Ramos (cell line): ENCODE measurements around the gene EPS8L3.

Experiments
- in situ Hi-C: fragments of 300-500 bp; cut with MboI; formaldehyde crosslinking; loops from one replicate; pipeline ENCODE4 v1.14.3; 2022; ENCODE audit warnings: low sequenced_read_pairs; ENCODE audit not compliant: unreplicated experiment

Gene EPS8L3

DNA sequence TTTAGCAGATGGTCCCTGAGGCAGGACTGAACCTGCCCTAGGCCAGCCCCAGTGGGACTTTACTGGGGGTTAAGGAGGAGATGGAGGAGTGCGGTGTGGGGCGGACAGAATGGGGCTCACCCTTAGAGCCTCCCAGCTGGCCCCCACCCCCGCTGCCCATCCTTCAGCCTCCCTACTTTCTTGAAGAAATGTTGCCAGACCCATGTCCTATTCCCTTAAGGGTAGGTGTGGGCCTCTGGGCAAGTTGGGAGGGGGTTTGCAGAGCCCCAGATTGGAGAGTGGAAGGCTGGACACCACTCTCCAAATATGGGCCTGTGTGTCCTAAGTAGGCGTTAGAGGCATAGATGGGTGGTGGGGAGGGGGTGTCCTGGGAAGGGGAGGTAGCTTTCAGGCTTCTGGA, 19.2 kb upstream of the EPS8L3 start:
- in situ Hi-C loops, result no loop called here

- in situ Hi-C loops, result no loop called here
Observed at GRCh38 chr1:109782514-109782913, 18.8 kb upstream of the EPS8L3 start.

DNA sequence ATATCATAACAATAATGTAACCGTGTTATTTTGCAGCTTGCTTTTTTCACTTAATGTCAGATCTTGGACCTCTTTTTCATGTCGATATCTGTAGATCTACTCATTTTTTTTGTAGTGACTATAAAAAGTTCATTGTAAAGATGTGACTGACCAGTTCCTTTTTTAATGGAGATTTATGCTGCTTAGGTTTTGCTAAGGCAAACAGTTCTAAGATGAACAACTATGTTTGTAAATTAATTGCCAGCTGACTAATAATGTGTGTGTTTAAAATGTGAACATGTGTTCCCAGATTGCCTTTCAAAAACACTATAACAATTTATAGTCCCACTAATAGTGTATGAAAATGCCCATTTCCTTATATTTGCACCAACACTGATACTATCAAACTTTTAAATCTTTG, 18.1 kb upstream of the EPS8L3 start:
- in situ Hi-C loops, result no loop called here

- in situ Hi-C loops, result no loop called here
Observed at GRCh38 chr1:109780982-109781381, 17.3 kb upstream of the EPS8L3 start.

GRCh38 chr1:109777980-109778625, 14.4 kb upstream of the EPS8L3 start:
- in situ Hi-C loops, result loop anchor here (5.0 kb wide), 1 partner anchor 204 kb away; the partner anchor contains the start of gene AHCYL1

DNA sequence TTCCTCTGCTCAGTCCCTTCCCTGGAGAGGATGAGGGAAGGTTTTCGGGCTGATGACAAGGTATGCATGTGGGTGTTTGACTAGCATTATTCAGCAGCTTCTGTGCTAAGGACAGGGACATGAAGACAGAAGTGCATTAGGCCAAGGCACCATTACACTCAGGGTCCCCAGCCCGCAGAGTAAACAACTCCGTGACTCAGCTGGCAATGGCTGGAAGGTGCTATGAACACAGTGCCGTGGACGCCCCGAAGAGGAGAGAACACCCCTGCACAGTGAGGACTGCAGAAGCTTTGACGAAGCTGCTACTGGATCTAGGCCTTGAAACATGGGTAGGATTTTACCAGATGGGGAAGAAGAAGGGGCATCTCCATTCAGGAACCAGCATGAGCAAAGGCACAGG, 13.7 kb upstream of the EPS8L3 start:
- in situ Hi-C loops, result loop anchor here (5.0 kb wide), 1 partner anchor 205 kb away; the partner anchor contains the start of gene AHCYL1

- in situ Hi-C loops, result loop anchor here (5.0 kb wide), 1 partner anchor 205 kb away; the partner anchor contains the start of gene AHCYL1
Observed at GRCh38 chr1:109776911-109777310, 13.2 kb upstream of the EPS8L3 start.

DNA sequence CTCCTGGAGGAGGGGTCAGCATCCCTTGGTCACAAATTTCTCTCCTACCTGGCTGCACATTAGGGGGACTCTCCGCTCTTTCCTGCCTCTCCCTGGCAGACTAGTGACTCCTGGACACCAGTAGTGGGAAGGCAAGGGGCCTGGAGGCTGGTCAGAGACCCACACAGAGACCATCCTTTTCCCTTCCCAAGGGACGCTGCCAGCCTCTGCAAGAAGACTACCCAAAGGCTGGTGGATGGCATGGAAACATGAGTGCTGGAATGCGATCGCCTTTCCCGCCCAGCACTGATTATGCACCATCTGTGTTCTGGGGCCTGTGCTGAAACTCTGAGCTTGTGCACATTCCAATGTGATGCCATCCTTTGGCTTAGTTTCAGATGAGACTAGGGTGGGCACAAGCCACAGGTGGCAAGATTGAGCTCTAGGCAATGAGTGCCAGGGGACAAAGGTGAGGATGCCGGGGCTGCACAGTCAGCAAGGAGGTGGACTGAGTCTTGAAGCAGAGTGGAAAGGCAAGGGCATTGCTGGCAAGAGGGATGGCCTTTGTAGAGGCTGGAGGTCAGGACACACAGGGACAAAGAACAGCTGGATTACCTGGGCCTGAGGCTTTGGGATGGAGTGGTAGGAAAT, 12.6 kb upstream of the EPS8L3 start:
- in situ Hi-C loops, result loop anchor here (5.0 kb wide), 1 partner anchor 206 kb away; the partner anchor contains the start of gene AHCYL1

DNA sequence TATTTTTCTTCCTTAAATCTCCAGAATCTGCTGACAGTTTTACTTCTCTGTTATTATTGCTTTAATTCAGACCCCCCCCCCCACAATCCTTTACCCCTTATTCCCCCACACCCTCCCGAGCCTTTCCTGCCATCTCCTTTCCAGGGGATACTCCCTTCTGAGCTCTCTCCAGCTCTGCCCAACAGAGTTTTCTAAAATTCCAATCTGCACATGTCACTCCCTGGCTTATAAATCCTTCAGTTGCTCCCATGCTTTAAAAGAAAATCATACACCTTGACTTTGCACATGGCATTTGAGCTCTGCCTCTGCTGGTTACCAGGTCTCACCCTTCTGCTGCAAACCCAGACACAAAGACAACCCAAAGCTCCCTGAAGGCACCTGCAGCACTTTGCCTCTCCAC, 11.7 kb upstream of the EPS8L3 start:
- in situ Hi-C loops, result loop anchor here (5.0 kb wide), 1 partner anchor 207 kb away; the partner anchor contains the start of gene AHCYL1

GRCh38 chr1:109773900-109774485, 10.3 kb upstream of the EPS8L3 start:
- in situ Hi-C loops, result loop anchor here (5.0 kb wide), 2 partner anchors 132 to 237 kb away; partner anchors contain the start of gene GPR61

DNA sequence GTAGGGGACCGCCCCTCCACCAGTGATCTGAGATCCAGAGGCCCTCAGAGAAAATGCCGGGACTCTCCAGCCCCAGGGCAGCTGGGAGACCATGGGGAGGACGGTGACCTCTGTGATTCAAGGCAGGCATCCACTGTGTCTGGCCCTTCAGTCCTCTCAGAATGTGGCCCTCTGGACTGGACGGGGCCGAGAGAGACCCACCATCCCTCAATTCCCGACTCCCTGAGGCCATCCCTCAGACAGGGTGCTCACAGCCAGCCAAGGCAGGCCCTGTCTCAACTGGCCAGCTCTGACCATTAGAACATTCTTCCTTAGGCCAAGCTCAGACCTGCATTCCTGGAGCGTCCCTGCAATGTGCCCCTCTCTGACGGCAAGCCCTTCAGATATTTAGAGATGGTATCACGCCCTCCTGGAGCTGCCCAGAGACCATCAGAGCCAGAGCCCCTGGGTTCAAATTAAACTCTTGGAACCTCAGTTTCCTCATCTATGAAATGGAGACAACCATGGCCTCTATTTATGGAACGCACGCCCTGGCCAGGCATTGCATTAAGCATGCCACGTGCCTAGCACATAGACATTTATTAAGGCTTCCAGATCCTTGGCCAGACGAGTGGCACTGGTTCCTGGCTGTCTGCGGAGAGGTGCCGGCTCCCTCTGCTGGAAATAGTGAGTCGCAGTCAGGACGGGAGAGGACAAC, 9.6 kb upstream of the EPS8L3 start:
- in situ Hi-C loops, result loop anchor here (5.0 kb wide), 2 partner anchors 131 to 236 kb away; partner anchors contain the start of gene GPR61

DNA sequence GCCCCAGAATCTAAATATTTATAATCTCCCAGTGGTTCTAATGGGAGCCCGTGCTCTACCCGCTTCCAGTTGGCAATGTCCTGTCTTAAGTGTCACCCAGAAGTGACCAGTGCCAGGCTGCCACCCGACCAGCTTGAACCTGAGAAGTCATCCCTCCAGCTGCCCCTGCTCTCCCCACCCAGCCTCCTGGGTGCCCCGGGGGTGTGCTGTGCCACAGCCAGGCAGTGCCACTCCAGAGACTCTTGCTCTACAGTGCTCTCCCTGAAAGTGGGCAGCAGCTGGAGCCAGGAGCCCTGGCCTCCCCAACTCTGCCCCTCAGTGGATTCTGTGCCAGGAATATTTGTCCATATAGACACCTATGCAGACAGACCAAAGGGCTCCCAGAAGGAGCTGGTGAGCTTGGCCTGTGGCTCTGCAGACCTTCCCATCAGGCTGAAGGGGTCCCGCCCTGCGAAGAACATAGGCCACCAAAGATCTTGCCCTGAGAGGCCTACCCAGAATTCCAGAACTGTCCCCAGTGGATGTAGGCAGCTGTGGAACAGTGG, 9.0 kb upstream of the EPS8L3 start:
- in situ Hi-C loops, result loop anchor here (5.0 kb wide), 2 partner anchors 130 to 235 kb away; partner anchors contain the start of gene GPR61

DNA sequence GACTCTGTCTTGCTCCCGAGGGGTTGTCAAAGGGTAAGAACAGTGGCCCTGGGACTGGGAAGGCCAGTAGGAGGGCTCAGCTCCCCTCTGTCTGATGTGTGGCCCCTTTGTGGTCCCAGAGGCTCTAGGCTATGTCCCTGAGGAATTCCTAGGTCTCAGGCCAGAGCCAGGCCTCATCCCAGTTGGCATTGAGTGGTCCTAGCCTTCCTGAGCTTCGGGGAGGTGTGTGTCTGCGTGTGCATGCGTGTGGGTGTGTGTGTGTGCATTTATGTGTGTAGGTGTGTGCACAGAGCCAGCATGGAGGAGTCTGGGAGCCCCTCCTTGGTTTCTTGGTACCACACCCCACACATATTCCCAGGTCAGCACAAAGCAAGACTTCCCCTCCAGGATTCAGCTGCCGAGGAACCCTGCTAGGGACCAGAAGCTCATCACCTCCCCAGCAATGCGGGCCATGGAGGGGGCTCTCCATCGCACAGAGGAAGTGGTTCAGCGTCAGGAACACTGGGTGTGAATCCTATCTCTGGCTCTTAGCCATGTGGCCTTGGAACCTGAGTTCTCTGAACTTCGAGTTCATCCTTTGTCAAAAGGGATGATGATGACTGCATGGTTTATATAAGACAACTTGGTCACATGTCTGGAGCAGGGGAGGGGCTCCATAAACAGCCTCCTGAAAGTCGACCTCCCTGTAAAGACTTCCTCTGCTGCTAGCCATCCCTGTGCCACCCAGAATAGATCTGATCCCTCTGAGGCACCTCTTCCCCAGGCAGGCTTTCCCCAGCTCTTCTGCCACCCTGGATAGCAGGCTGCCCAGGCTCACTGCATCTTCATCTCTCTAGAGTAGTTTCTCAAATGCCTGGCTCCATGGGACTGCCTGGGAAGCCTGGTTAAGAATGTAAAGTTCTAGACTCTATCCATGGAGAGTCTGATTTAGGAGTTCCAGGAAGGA, 8.3 kb upstream of the EPS8L3 start:
- in situ Hi-C loops, result loop anchor here (5.0 kb wide), 2 partner anchors 130 to 235 kb away; partner anchors contain the start of gene GPR61

- in situ Hi-C loops, result loop anchor here (5.0 kb wide), 2 partner anchors 128 to 233 kb away; partner anchors contain the start of gene GPR61
Observed at GRCh38 chr1:109770331-109771095, 6.8 kb upstream of the EPS8L3 start.

DNA sequence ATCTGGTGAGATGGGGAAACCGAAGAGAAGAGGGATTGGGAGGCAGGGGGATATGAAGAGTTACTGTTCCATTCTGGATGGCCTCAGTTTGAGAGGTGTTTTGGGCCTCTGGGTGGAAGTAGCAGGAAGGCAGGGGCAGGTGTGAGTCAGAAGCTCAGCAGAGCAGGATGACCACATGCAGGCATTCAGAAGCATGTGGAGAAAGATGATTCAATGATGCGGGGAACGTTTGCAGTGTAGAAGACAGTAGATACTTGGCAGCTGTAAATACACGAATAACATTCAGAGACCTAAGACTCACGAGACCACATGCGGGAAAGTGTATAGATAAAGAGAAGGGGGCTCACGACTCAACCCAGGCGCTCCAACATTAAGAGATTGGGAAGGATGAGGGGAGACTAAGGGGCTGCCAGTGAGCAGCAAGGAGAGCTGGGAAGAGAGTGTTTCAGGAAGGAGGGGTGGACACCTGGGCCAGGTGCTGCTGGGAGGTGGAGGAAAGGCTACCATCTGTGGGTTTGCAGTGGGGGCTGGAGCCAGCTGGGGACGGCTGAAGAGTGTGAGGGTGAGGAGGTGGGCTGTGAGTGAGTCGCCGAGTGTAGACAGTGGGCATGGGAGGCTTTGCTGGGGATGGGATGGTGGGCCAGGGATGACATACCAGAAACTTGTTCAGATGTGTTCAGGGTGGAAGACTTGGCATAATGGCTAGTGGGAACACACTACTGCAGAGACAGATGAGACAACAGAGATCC, 5.8 kb upstream of the EPS8L3 start:
- in situ Hi-C loops, result loop anchor here (5.0 kb wide), 2 partner anchors 127 to 232 kb away; partner anchors contain the start of gene GPR61

GRCh38 chr1:109768820-109769219, 5.1 kb upstream of the EPS8L3 start:
- in situ Hi-C loops, result no loop called here

- in situ Hi-C loops, result no loop called here
Observed at GRCh38 chr1:109768335-109768650, 4.6 kb upstream of the EPS8L3 start.
